GM21526 (cell line): ENCODE measurements around the gene NEO1.

ENCODE experiments used
- ATAC-seq: cut with Tn5 transposase; IDR thresholded peaks from one replicate; pipeline ENCODE4 v1.9.1; 2021; ENCODE audit warnings: moderate library complexity; ENCODE audit not compliant: unreplicated experiment, low FRiP score

NEO1 gene, protein sequence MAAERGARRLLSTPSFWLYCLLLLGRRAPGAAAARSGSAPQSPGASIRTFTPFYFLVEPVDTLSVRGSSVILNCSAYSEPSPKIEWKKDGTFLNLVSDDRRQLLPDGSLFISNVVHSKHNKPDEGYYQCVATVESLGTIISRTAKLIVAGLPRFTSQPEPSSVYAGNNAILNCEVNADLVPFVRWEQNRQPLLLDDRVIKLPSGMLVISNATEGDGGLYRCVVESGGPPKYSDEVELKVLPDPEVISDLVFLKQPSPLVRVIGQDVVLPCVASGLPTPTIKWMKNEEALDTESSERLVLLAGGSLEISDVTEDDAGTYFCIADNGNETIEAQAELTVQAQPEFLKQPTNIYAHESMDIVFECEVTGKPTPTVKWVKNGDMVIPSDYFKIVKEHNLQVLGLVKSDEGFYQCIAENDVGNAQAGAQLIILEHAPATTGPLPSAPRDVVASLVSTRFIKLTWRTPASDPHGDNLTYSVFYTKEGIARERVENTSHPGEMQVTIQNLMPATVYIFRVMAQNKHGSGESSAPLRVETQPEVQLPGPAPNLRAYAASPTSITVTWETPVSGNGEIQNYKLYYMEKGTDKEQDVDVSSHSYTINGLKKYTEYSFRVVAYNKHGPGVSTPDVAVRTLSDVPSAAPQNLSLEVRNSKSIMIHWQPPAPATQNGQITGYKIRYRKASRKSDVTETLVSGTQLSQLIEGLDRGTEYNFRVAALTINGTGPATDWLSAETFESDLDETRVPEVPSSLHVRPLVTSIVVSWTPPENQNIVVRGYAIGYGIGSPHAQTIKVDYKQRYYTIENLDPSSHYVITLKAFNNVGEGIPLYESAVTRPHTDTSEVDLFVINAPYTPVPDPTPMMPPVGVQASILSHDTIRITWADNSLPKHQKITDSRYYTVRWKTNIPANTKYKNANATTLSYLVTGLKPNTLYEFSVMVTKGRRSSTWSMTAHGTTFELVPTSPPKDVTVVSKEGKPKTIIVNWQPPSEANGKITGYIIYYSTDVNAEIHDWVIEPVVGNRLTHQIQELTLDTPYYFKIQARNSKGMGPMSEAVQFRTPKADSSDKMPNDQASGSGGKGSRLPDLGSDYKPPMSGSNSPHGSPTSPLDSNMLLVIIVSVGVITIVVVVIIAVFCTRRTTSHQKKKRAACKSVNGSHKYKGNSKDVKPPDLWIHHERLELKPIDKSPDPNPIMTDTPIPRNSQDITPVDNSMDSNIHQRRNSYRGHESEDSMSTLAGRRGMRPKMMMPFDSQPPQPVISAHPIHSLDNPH (N-terminal part only)

DNA sequence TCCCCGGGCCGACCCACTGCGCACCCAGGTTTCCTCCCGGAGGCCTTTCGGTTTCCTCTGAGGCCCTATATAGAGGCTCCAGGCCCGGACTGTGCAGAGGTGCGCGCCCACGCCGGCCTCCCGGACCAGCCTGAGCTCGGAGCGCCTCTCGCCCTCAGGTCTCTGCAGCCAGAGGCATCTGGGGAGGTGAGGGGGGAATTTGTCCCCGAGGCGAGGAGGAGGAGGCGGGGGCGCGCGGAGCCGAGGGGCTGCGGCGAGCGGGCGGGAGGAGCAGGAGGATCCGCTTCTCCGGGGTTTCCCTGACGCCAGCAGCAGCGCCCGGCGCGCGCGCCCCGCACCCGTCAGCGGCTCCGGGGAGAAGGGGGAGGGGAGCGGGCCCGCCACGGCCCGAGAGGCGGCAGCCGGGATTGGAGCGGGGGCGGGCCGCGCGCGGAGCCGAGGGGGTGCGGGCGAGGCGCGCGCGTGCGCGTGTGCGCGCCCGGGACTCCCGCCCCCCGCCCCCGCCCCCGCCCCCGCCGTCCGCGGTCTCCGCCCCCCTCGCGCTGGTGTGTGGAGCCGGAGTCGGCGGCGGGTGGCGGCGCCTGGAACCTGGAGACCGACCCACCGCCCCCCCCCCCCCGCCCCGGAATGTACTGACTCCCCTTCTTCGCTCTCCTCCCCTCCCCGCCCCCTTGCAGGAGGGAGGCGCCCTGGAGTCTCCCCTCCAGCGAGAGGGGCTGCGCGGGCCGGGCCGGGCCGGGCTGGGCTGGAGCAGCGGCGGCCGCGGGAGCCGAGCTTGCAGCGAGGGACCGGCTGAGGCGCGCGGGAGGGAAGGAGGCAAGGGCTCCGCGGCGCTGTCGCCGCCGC is at the start of gene NEO1:
NEO1 (plus strand) TSS at position 657 of the 846 bp plus-strand sequence. CDS start 213 bp downstream, outside the sequence.
- peak; percentile 48 for ATAC-seq

DNA sequence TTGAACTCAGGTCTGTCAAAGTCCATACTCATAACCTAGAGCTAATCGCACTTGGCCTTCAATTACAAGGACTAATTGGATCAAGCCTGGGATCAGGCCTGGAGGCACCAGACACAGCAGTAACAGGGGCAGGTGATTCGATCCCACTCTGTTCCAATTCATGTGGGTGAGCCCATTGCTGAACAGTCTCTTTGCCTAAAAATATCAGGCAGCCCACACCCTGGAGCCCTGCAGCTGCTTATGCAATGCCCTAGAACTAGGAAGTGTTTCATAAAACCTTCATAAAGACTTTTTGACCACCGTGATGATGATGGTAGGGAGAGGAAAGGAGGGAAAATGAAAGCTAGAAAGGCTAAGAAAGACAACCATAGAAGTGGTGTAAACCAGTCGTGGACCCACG is 47.8 kb upstream of the NEO1 start:
- ATAC-seq, result no peak

DNA sequence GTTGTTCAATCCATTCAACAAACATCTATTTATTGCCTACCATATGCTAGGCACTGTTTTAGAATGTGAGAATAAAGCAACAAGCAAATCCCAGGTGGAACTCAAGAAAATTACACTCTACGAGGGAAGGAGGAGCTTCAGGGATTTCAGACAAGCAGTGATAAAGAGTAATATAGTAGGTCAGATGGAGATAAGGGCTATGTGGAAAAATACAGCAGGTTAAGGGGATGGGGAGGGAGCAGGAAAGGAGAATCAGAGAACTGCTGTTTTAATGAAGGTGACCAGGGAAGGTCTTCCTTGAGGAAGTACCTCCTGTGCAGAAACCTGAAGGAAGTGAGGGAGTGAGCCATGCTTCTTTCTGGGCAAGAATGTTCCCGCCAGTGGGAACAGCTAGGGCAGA is 47.2 kb upstream of the NEO1 start:
- ATAC-seq, result no peak

DNA sequence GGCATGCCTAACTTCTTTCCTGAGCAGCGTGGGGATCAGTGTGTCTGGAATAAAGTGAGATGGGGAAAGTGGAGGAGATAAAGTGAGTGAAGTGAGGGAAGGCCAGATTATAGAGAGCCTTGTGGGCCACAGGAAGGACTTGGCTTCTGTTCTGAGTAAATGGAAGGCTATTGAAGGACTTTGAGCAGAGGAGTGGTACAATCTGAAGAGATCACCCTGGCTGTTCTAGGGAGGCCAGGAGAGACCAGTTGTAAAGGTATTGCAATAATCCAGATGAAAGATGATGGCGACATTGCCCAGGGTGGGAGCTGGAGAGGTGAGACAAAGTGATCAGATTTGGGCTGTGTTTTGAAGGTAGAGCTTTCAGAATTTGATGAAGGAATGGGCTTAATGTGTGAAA is 46.8 kb upstream of the NEO1 start:
- ATAC-seq, result no peak

DNA sequence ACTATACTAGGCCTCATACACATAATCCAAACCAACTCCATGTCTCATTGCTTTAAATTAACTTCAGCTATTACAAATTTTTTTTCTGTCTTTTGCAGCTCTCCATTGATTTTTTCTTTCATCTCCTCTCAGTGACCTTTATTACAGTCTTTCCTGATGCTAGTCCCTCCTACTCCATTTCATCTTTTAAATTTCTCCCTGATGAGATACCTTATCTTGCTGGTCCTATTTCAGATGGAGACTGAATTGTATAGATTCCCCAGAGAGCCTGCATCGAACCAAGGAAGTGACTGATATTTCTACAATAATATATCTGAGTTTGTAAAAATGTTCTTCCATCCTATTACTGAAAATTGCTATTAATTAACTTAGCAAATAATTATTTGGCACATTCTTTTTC is 45.7 kb upstream of the NEO1 start:
- no peak for ATAC-seq

DNA sequence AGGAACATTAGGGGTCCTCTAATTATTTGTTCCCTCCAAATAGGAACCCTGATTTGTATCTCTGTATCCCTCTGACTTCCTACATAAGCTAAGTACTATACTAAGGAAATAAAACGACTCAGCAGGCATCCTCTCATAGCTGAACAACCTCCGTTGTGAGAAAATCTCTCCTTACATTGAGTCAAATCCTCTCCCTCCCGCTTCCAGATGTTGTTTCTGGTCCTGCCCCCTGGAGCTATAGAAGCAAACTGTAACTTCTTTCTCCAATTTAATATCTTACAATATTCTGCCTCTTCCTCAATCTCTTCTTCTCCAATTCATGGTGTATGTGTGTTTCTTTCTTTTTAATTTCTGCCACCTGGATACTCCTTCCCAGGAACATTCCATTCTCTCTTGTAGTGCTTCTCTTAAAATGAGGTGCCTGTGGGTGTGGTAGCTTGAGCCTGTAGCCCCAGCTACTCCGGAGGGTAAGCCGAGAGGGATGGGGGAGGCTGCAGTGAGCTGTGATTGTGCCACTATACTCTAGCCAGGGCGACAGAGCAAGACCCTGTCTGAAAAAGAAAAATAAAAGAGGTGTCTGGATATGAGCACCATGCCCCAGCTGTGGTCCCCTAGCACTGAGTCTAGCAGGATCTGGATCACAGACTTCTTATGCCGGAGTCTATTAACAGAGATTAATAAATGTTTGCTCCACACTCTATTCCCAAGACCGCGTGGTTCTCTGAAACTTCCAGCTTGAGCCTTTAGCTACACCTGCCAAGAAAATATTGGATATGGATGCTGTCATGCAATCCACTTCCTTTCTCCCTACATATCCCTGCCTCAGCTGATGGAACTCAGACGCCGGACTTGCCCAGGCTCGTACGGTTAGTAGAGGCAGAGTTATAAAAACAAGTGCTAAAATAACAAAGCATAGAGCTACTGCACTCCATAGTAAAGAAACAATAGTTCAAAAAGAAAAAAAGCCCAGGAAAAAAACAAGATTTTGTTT is 42.9 kb upstream of the NEO1 start:
- ATAC-seq, result no peak

DNA sequence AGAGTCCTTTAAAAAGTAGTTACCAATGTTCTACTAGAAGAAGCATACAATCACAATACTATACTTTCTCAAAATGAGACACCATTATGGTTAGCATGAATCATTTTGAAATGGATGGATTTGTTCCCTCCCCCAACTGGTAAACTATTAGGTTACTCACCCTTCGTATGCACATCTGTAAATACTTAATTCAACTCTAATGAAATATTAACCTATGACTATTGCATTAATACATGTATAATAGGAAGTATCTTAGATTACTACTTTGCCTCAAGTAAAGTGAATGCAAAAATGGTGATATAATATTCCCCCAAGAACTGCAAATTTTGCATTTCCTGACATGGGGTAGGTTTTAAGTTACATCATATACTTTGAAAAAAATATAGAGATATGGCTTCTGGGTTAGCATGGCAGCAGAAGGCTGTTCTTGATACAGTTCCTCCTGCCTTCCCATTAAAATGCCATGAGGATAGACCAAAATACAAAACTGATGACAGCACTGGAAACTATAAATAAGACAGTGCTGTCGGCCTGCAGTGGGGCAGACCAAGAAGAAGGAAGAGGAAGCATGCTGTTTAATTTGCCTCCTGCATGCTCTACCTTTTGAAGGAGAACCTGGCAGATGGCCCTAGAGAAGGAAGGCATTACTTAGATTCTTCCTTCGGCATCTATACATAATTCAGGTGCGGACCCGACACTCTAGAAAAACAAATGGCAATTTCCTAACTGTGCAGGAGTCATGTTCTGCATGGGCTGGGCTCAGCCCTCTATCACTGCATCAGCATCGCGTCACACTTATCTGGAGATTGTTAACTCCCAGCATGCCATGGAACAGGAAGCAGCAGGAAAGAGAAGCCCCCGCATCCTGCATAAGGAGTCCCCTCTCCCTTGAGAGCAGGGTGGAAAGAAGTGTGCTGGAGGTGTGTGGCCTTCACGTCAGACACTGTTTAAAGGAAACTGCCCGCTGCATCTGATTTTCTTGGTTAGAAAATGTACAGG is 41.8 kb upstream of the NEO1 start:
- no peak for ATAC-seq

DNA sequence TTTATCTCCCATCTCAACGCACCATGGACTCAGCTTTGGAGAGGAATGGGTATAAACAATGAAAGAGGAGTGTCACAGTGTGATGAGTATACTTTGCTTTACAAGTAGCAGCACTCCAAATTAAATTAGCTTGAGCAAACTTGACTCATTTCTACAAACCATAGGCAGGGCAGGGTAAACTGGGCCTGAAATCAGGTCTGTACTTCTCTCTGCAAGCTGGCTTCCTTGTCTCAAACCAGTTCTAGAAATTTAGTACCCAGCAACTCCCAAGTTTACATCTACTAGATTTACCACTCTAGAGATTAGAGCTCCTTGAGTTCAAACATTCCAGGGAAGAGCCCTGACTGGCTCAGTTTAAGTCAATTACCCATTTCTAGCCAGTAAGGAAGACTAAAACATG is 37.4 kb upstream of the NEO1 start:
- no peak for ATAC-seq

DNA sequence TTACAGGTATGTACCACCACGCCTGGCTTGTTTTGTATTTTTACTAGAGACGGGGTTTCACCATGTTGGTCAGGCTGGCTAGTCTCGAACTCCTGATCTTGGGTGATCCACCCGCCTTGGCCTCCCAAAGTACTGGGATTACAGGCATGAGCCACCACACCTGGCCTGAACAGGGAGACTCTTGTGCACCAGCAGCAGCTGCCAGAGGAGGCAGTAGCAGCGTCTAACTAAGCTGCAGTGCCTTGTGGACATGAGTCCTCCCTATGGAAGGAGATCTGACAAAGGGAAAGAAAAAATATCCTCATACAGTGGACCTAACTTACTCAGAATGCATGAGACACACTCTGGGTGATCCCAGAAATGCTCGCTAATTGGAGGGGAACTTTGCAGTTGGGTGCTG is 36.8 kb upstream of the NEO1 start:
- ATAC-seq, result no peak

DNA sequence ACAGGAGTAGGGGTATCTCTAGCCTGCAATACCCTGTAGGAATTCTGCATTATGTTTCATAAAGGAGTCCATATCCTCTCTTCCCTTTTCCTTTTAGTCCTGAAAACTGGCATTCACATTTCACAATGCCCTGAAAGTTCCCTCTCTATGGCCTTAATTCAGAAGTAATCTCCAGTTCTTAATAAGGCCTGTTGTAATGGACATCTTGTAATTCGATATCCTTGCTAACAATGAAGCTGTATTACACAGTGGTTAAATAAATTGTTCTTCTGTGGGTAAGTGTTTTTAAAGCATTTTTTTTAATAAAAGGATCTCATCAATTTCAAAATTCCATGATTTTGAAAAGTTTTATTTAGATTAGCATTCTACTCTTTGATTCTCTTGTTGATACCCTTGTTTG is 34.3 kb upstream of the NEO1 start:
- ATAC-seq, result no peak

DNA sequence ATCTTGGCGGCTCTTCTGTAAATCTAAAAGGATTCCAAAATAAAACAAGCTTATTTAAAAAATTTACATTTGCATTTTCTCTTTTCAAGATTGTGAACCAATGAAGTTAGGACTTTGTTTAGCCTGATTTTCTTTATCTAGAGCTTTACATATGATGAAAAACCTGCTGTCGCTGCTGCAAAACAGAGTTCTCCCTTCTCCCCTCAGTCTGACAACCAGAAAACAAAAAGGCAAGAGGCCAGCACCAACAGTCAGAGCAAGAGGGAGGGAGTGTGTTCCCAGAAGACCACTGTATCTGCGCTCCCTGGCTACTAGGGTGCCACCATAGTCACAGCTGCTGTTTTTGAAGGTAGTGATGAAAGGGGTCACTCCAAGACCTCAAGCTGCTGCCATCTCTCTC is 33.1 kb upstream of the NEO1 start:
- no peak for ATAC-seq

DNA sequence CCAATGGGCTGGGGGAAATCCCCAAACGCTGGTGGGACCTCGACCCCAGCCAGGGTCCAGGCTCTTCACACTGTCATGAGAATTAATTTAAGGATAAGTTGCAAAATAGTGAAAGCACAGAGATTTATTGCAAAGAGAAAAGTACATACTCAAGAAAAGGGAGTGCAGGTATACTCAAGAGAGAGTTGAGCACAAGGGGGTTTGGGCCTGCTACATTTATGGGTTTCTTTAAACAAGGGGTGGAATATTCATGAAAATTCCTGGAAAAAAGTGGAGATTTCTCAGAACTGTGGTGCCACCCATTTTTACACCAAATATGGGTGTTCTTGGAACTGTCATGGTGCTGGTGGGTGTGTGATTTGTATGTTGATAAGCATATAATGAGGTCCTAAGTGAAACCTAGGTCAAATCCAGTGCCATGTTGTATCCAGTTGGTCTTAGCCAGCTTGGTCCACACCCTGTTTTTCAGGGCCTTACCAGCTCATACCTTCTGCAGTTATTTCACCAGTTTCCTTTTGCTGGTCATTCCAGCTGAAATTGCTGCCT is 32.6 kb upstream of the NEO1 start:
- ATAC-seq, result no peak

DNA sequence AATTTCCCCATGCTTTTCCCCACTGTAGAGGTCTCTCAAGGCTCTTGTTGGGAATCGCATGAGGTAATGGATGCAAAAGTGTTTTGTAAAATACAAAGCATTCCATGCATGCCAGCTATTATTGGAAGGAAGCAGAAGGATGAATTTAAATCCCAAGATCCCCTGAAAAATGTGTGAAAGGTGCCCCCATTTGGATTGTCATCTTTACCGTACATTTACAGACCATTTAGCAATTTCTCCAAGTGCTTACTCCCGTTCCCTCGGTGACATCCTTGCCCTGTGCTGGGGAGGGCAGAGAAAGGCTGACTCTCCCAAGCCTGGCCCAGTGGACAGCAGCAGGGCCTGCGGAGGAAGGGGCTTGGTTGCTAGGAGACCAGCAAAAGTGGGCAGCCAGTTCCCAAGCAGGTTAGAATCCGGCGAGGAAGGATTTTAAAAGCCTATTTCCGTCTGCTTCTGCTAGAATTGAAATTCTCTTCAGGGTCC is 31.1 kb upstream of the NEO1 start:
- ATAC-seq, result no peak

DNA sequence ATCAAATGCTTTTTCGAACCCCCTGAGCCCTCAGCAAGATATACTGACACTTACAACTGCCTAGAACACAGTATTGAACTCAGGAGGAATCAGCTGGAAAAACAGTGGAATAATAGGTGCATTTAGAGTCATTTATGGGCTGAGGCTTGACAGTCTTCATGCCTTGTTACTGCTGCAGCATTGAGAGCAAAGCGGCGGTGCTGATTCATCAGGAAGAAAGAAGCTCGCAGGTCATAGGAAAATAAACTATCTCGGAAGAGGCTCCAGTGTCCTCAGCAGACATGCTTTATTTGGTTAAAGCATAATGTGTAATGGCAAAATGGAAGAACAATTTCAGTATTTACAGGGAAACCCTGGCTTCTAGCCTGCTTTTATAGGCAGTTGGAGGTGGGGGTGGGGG is 30.1 kb upstream of the NEO1 start:
- ATAC-seq, result no peak

DNA sequence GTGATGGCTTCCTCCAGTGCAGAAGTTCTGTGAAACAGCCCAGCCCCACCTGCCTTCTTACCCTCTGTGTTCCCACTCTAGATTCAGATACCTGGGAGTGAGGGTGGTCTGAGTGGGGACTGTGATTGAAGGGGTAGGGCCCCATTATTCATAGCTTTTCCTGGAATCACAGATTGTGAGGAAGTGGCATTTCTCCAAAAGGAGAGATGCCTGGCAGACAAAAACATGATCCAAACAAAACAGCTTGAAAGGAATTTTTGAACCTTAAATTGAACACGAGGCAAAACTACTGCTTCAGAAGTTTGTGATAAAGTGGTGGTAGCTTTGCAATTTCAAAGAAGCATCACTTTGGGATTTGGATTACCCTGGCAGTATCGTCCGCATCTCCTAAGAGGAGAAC is 29.2 kb upstream of the NEO1 start:
- ATAC-seq, result no peak

DNA sequence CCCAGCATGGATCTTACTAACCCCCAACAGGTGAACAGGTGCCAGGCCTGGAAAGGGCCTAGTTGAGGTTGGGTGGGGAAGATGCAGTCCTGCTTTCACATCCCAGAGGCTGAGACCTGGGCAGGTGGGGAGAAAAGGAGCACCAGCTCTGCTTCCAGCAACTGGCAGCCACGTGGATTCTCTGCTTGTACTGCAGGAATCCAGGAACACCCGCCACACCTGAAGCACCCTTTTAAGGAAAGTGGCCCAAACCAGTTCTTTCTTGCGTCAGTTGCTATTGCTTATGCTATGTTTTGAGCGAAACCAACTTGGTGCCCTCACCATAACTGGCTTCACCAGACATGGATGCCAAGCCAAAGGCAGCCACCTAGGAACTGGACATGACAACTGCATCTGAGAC is 28.1 kb upstream of the NEO1 start:
- ATAC-seq, result no peak

DNA sequence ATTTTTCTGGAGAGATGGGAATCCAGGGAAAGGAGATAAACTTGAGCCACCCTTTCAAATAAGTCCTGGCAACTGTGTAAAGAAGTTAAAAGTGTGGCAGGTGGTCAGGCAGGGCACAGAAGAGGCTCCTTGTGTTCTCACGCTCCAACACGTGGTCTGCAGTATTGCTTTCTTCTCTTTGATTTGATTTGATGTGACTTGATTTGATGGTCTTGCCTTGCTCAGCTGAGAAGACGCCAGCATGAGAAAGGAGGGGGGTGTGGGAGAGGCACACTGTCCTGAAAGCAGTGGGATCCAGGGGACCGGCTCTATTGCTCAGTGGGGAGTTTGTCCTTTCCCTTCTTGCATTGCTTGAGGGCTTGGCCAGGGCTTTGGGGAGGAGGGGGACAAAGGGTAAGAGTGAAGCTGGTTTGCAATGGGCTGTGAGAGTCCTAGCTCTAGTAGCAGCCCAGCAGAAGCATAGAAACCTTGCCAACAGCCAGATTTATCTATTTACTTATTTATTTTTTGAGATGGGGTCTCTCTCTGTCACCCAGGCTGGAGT is 25.7 kb upstream of the NEO1 start:
- no peak for ATAC-seq
